GM19351 (cell line): ENCODE measurements around the gene MACF1.
"Not testable (repeated sequence)": the region's sequence is repeated elsewhere in the genome, so short reads cannot be mapped to it uniquely, and the experiment has no call there.

Source experiments
- ATAC-seq: cut with Tn5 transposase; IDR thresholded peaks from one replicate; pipeline ENCODE4 v1.9.1; 2021; ENCODE audit warnings: mild to moderate bottlenecking, moderate library complexity; ENCODE audit not compliant: unreplicated experiment

The MACF1 gene

GRCh38 chr1:39501666-39502065 lies 297.2 kb downstream of the MACF1 start:
- ATAC-seq = no peak

GRCh38 chr1:39504436-39504835 lies 299.9 kb downstream of the MACF1 start:
- ATAC-seq = not testable (repeated sequence)

DNA sequence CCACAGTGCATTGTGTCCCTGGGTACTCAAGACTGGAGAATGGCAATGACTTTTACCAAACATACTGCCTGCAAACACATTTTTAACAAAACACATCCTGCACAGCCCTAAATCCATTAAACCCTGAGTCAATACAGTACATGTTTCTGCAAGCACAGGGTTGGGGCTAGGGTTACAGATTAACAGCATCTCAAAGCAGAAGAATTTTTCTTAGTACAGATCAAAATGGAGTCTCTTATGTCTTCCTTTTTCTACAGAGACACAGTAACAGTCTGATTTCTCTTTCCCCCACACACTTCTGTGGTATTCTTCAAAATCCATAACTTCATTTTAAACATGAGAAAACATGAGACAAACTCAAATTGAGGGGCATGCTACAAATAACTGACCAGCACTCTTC lies 300.8 kb downstream of the MACF1 start:
- no peak for ATAC-seq

DNA sequence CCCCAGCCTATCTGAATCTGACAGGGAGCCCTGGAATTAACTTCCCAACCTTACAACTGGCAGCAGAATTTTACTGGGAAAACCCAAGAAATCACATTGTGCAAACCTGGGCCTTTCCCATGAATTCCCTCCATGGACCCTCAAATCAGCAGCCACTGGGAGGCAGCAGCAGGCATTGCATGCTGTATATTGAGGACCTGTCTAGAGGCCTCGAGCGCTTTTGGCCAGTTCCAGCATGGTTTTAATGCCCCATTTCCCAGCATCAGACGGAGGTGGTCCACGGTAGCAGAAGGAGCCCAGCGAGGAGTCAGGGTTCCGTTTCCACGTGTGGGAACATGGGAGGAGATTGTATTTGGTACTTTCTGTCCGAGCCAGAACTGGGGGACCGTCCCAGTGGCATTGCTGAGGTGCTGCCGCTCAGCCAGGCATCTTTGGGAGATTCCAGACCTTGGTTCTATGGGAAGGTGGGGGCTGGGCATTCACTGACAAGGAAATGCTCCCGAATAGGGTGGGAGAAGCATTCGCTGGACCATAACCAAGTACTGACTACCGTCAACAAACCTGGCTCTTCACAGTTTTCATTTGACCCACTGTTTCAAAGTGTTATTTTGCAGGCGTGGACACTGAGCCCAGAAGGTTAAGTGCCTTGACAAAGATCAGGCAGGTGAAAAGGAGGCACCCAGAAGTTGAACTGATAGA lies 302.9 kb downstream of the MACF1 start:
- ATAC-seq = no peak

- ATAC-seq = no peak
These were observed 303.8 kb downstream of the MACF1 start for GRCh38 chr1:39508266-39508665.

GRCh38 chr1:39508857-39509305 lies 304.4 kb downstream of the MACF1 start:
- no peak for ATAC-seq

GRCh38 chr1:39509360-39510009 lies 305.0 kb downstream of the MACF1 start:
- ATAC-seq = peak; percentile 56

DNA sequence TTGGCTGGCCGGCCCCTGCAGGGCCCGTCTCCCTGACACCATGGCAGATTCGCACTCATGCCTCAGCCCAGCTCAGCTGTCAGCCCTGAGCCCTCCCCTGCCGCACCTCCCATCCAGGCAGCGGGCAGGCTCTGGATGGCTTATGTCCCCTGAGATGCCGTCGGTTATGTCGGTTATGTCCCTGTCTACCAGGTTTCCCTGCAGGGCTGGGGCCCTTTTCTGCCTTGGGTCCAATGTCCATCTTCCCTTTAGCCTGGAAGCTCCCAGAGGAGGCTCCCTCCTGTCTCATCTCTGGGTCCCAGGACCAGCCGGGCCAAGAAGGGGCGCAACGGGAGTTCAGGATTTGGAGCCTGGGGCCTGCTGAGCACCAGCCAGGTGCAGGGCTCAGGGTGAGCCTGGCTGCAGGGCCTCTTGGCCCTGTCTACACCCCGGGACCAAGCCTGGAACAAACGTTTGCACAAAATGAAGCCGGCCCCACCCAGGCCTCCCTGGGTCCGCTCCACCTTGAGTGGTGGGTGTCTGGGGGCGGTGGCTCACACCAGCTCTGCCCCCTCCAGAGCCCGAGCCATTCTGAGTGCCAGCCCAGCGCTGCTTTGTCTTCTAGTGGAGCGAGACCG lies 306.2 kb downstream of the MACF1 start:
- ATAC-seq = not testable (repeated sequence)

GRCh38 chr1:39511477-39511876 lies 307.0 kb downstream of the MACF1 start:
- ATAC-seq = not testable (repeated sequence)

DNA sequence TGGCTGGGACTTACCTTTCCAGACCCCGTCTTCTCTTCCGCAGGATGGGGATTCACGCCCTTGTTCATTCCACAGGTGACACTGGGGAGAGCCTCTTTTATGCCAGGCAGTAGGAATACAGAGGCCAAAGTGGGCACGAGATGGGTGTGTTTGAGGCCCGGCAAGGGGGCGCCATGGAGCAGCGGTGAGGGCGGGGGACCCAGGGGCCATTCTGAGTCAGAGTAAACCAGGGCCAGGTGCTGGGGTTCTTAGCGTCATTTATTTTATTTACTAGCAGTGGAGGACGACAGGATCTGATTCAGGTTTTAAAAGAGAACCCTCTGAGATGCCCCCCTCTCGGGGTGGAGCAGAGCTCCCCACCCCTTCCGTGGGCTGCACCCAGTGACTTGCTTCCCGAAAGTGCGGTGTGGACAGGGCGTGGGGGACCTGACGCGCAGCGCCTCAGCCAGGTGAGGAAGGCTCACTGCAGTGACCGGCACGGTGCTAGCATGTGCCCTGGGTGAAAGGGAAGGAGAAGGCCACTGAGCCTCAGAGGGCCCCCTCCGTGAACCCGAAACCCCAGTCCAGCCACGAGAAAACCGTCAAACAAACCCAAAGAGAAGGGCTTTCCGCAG lies 307.8 kb downstream of the MACF1 start:
- not testable (repeated sequence) for ATAC-seq

GRCh38 chr1:39514710-39515124 lies 310.2 kb downstream of the MACF1 start:
- peak; percentile 50 for ATAC-seq

DNA sequence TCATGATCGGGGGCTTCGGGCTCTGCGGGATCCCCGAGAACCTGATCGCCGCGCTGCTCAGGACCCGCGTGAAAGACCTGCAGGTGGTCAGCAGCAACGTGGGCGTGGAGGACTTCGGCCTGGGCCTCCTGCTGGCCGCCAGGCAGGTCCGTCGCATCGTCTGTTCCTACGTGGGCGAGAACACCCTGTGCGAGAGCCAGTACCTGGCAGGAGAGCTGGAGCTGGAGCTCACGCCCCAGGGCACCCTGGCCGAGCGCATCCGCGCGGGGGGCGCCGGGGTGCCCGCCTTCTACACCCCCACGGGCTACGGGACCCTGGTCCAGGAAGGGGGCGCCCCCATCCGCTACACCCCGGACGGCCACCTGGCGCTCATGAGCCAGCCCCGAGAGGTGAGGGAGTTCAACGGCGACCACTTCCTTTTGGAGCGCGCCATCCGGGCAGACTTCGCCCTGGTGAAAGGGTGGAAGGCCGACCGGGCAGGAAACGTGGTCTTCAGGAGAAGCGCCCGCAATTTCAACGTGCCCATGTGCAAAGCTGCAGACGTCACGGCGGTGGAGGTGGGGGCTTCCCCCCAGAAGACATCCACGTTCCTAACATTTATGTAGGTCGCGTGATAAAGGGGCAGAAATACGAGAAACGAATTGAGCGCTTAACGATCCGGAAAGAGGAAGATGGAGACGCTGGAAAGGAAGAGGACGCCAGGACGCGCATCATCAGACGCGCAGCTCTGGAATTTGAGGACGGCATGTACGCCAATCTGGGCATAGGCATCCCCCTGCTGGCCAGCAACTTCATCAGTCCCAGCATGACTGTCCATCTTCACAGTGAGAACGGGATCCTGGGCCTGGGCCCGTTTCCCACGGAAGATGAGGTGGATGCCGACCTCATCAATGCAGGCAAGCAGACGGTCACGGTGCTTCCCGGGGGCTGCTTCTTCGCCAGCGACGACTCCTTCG lies 310.9 kb downstream of the MACF1 start:
- ATAC-seq = peak; percentile 30

GRCh38 chr1:39516841-39517240 lies 312.3 kb downstream of the MACF1 start:
- ATAC-seq = not testable (repeated sequence)

DNA sequence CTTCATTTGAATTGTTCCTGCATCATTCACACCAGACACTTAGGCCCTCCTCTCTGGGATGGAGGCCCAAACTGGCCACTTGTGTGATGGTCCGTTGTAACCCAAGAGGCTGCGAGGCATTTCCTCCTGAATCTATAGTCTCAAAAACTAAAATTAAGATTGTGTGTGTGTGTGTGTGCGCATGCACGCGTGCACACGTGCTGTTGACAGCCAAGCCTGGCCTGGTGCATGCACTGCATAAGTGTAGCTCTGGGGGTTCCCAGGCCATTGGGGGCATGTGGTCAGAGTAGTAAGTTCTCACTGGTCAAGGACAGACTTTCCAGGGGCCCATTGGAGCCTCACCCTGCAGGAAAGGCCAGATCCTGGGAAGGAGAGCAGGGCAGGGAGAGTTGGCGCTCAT lies 313.4 kb downstream of the MACF1 start:
- ATAC-seq = not testable (repeated sequence)

DNA sequence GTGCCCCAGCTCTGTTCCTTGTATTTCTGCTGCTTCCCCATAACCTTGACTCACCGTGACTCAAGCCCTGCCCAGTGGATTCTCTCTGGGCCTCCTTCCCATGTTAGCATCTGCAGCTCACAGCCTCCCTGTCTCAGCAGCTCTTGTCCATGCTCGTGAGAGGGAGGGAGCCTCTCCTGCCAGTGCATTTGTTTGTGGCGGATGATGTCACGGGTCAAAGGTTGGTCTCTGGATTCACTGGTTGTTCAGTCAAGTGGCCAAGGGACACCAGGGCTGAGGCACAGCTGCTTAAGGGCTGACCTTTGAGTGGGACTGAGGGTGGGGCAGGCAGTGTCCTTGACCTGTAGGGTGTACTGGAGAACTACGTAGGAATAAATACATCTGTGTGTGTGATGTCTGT lies 314.9 kb downstream of the MACF1 start:
- not testable (repeated sequence) for ATAC-seq

- ATAC-seq = not testable (repeated sequence)
These were observed 317.7 kb downstream of the MACF1 start for GRCh38 chr1:39522221-39522620.

DNA sequence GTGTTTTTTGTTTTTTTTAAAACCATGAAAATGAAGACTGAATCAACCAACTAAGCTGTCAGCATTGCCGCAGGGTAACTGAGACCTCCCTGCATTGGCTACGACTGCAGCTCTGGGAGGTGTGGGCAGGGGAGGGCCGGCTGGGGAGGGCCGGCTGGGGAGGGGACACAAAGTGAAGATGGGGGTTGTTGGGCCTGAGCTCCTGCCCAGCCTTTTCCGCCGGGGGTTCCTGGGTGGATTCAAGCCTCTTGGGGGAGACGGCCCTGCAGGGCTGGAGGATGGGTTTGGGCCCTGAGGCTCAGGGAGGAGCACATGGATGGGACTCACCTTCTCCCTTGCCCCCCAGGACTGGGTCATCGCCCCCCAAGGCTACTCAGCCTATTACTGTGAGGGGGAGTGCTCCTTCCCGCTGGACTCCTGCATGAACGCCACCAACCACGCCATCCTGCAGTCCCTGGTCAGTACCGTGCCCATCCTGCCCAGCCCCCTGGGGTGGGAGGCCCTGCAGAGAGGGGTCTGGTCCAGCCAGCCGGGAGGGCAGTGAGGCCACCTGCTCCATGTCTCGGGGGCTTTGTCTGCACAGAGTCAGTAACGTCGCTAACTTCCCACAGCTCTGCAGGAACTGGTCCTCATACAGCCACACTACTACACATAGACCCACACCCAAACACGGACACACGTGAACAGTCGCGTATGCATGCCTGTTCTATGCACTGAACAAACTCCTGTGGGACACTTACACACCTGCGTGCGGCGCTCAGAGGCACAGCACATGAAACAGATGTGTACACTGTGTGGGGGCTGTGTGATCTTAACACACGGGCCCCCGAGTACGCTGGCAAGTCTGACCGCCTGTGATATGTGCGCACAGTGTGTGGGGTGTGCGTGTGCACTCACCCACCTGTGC lies 318.4 kb downstream of the MACF1 start:
- ATAC-seq = no peak

GRCh38 chr1:39524171-39524570 lies 319.7 kb downstream of the MACF1 start:
- no peak for ATAC-seq

GRCh38 chr1:39524591-39525365 lies 320.3 kb downstream of the MACF1 start:
- ATAC-seq = no peak
